ENCODE measurements around the gene ADCY2.

Gene ADCY2

GRCh38 chr5:7516253-7516652 lies 120.3 kb downstream of the ADCY2 start:
- no peak for DNase-seq

- DNase-seq: no peak
Observed at GRCh38 chr5:7517006-7517405, 121.1 kb downstream of the ADCY2 start.

GRCh38 chr5:7518947-7519560 lies 123.1 kb downstream of the ADCY2 start:
- peak; percentile 55 for DNase-seq

GRCh38 chr5:7519564-7519963 lies 123.6 kb downstream of the ADCY2 start:
- DNase-seq: no peak

GRCh38 chr5:7529880-7530279 lies 133.9 kb downstream of the ADCY2 start:
- no peak for DNase-seq

- DNase-seq: no peak
Observed at GRCh38 chr5:7533941-7534340, 138.0 kb downstream of the ADCY2 start.

GRCh38 chr5:7534505-7534904 lies 138.6 kb downstream of the ADCY2 start:
- no peak for DNase-seq

- no peak for DNase-seq
Observed at GRCh38 chr5:7537573-7537972, 141.6 kb downstream of the ADCY2 start.

GRCh38 chr5:7539571-7539970 lies 143.6 kb downstream of the ADCY2 start:
- DNase-seq: no peak

- DNase-seq: peak; percentile 23
Observed at GRCh38 chr5:7540736-7541485, 145.0 kb downstream of the ADCY2 start.

GRCh38 chr5:7541898-7542297 lies 146.0 kb downstream of the ADCY2 start:
- DNase-seq: no peak

- no peak for DNase-seq
Observed at GRCh38 chr5:7546555-7546954, 150.6 kb downstream of the ADCY2 start.

GRCh38 chr5:7548596-7548995 lies 152.7 kb downstream of the ADCY2 start:
- peak; percentile 83 for DNase-seq

GRCh38 chr5:7565559-7565958 lies 169.6 kb downstream of the ADCY2 start:
- peak; percentile 12 for DNase-seq

GRCh38 chr5:7576023-7576715 lies 180.2 kb downstream of the ADCY2 start:
- peak; percentile 89 for DNase-seq

GRCh38 chr5:7577381-7577780 lies 181.4 kb downstream of the ADCY2 start:
- DNase-seq: no peak

- no peak for DNase-seq
Observed at GRCh38 chr5:7578071-7578470, 182.1 kb downstream of the ADCY2 start.

GRCh38 chr5:7584749-7585148 lies 188.8 kb downstream of the ADCY2 start:
- no peak for DNase-seq

- no peak for DNase-seq
Observed at GRCh38 chr5:7585807-7586206, 189.9 kb downstream of the ADCY2 start.

GRCh38 chr5:7586480-7586879 lies 190.5 kb downstream of the ADCY2 start:
- DNase-seq: no peak

- no peak for DNase-seq
Observed at GRCh38 chr5:7589800-7590199, 193.9 kb downstream of the ADCY2 start.

- peak; percentile 28 for DNase-seq
Observed at GRCh38 chr5:7592910-7593309, 197.0 kb downstream of the ADCY2 start.

- DNase-seq: no peak
Observed at GRCh38 chr5:7597059-7597642, 201.2 kb downstream of the ADCY2 start.
